Hepatocyte (in vitro differentiated cells): ENCODE data around the gene VPS45. TPM values are rescaled to one million over a fixed set of nuclear protein-coding genes. Genes with fewer than 3 reads are reported as not detected.
"Not testable (repeated sequence)": the region's sequence is repeated elsewhere in the genome, so short reads cannot be mapped to it uniquely, and the experiment has no call there.

Source experiments
- DNase-seq: peaks from one replicate; pipeline ENCODE4 v3.0.0-alpha.2; 2016; ENCODE audit warnings: low spot score
- H2AFZ ChIP-seq: fragments of 200-600 bp; sonication (generic); 2 replicates; pipeline ENCODE4 v1.6.0; 2016; ENCODE audit warnings: antibody characterized with exemption, mild to moderate bottlenecking
- H3K27ac ChIP-seq: fragments of 200-600 bp; sonication (generic); 2 replicates; pipeline ENCODE4 v1.5.1; 2016; ENCODE audit warnings: mild to moderate bottlenecking
- H3K27me3 ChIP-seq: fragments of 200-600 bp; sonication (generic); 2 replicates; pipeline ENCODE4 v1.6.1; 2016
- H3K36me3 ChIP-seq: fragments of 200-600 bp; sonication (generic); replicated peaks from 2 replicates; pipeline ENCODE4 v1.5.1; 2016; ENCODE audit warnings: low read depth; ENCODE audit not compliant: insufficient read depth
- H3K4me1 ChIP-seq: fragments of 200-600 bp; sonication (generic); 2 replicates; pipeline ENCODE4 v1.5.1; 2016; ENCODE audit warnings: mild to moderate bottlenecking, moderate library complexity; ENCODE audit not compliant: insufficient read depth
- H3K4me2 ChIP-seq: fragments of 200-600 bp; sonication (generic); 2 replicates; pipeline ENCODE4 v1.6.0; 2016
- H3K4me3 ChIP-seq: fragments of 200-600 bp; sonication (generic); 2 replicates; pipeline ENCODE4 v1.5.1; 2016; ENCODE audit warnings: mild to moderate bottlenecking
- H3K79me2 ChIP-seq: fragments of 200-600 bp; sonication (generic); 2 replicates; pipeline ENCODE4 v1.6.0; 2017; ENCODE audit warnings: mild to moderate bottlenecking
- H3K9me2 ChIP-seq: fragments of 200-600 bp; sonication (generic); replicated peaks from 2 replicates; pipeline ENCODE4 v1.6.0; 2017; ENCODE audit warnings: mild to moderate bottlenecking; ENCODE audit not compliant: insufficient read depth
- H3K9me3 ChIP-seq: fragments of 200-600 bp; sonication (generic); 2 replicates; pipeline ENCODE4 v1.5.1; 2016; ENCODE audit warnings: low read depth, mild to moderate bottlenecking
- H4K20me1 ChIP-seq: fragments of 200-600 bp; sonication (generic); 2 replicates; pipeline ENCODE4 v1.6.0; 2016; ENCODE audit warnings: mild to moderate bottlenecking; ENCODE audit not compliant: insufficient read depth, poor library complexity, severe bottlenecking
- CTCF ChIP-seq: fragments of 200-600 bp; sonication (generic); IDR thresholded peaks from 2 replicates; pipeline ENCODE4 v1.5.1; 2016; ENCODE audit warnings: antibody characterized with exemption, mild to moderate bottlenecking; ENCODE audit not compliant: poor library complexity
- EZH2 ChIP-seq: fragments of 200-600 bp; sonication (generic); IDR thresholded peaks from 2 replicates; pipeline ENCODE4 v1.6.1; 2016; ENCODE audit warnings: antibody characterized with exemption, mild to moderate bottlenecking, borderline replicate concordance
- EZH2phosphoT487 ChIP-seq: fragments of 200-600 bp; sonication (generic); IDR thresholded peaks from one replicate; pipeline ENCODE4 v1.6.1; 2018; ENCODE audit warnings: antibody characterized with exemption, mild to moderate bottlenecking, low read depth, moderate library complexity; ENCODE audit not compliant: unreplicated experiment, severe bottlenecking
- WGBS: methylation state at CpG from one replicate; pipeline ENCODE4 v1.1.6; 2016; ENCODE audit warnings: low lambda C conversion rate; ENCODE audit errors: missing lambda C conversion rate; 5-methylcytosine and 5-hydroxymethylcytosine counted together
- polyA plus RNA-seq: library from polyadenylated mRNA; unstranded; fragments of >200 nt; fragmentation: Nextera tagmentation; extraction: Ambion mirVana; gene quantifications from 2 replicates; pipeline ENCODE4 v1.2.1, GENCODE V29; 2016
- total RNA-seq: library from RNA; depleted of rRNA; stranded (reverse); fragments of >200 nt; gene quantifications from 2 replicates; pipeline ENCODE4 v1.2.3, GENCODE V29; 2014

VPS45 gene
- total and polyA plus RNA-seq, 2 experiments from 2014 or later = 23.8 to 37.1 TPM

DNA sequence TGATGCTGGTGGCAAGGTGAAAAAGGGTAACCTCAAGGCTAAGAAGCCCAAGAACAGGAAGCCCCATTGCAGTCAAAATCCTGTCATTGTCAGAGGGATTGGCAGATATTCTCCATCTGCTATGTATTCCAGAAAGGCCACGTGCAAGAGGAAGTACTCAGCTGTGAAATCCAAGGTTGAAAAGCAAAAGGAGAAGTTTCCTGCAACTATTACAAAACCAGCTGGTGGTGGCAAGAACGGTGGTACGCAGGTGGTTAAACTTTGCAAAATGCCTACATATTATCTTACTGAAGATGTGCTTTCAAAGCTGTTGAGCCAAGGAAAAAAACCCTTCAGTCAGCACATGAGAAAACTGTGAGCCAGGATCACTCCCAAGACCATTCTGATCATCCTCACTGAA lies 13.7 kb upstream of the VPS45 start:
- H3K79me2 ChIP-seq = no peaks in the 10 kb centered on the region
- H2AFZ ChIP-seq = no peak overlapping the region
- no peak for DNase-seq
- no peak overlapping the region for H3K4me3 ChIP-seq
- no peaks in the 10 kb centered on the region for H3K9me3 ChIP-seq
- TF ChIP-seq EZH2 (no peak), EZH2phosphoT487 (no peak), CTCF (no peak)
- H3K27ac ChIP-seq = no peak overlapping the region
- no peaks in the 10 kb centered on the region for H3K9me2 ChIP-seq
- 88% methylated on average over 3 of the region's 3 CpGs for WGBS
- H4K20me1 ChIP-seq = no peaks in the 10 kb centered on the region
- H3K4me1 ChIP-seq = no peaks in the 10 kb centered on the region
- H3K4me2 ChIP-seq = no peak overlapping the region
- no peaks in the 10 kb centered on the region for H3K36me3 ChIP-seq
- H3K27me3 ChIP-seq = no peaks in the 10 kb centered on the region

- not testable (repeated sequence) for H2AFZ ChIP-seq, DNase-seq, H3K9me3 ChIP-seq, H3K27ac ChIP-seq, H4K20me1 ChIP-seq, H3K9me2 ChIP-seq, H3K79me2 ChIP-seq, H3K4me3 ChIP-seq, H3K4me1 ChIP-seq, H3K27me3 ChIP-seq, H3K4me2 ChIP-seq, H3K36me3 ChIP-seq
- WGBS = 96% methylated on average over 4 of the region's 4 CpGs
These were observed 12.1 kb upstream of the VPS45 start for GRCh38 chr1:150055507-150055906.

DNA sequence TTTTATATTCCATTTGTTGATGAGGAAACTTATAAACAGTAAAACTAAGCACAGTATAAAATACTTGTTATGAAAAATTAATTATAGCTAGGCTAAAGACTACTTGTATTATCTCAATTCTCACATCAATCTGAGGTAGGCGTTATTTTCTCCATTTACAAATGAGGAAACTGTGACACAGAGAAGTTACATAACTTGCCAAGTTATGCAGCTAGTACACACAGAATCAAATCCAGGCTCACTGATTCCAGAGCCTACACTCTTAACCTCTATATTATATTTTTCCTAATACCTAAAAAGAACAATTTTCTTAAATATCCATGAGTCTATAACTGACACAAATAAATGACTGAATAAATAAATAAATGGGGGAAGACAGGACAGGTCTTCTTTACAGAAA lies 11.2 kb upstream of the VPS45 start:
- no peak for DNase-seq
- no peak overlapping the region for H3K4me2 ChIP-seq
- no peaks in the 10 kb centered on the region for H3K36me3 ChIP-seq
- 97% methylated on average over 1 of the region's 1 CpG for WGBS
- H3K27me3 ChIP-seq = no peaks in the 10 kb centered on the region
- H3K9me2 ChIP-seq = no peaks in the 10 kb centered on the region
- no peak for TF ChIP-seq EZH2phosphoT487
- no peak for TF ChIP-seq CTCF
- TF ChIP-seq EZH2 = no peak
- H3K79me2 ChIP-seq = no peaks in the 10 kb centered on the region
- H3K4me3 ChIP-seq = no peak overlapping the region
- no peaks in the 10 kb centered on the region for H4K20me1 ChIP-seq
- H3K4me1 ChIP-seq = no peaks in the 10 kb centered on the region
- H3K27ac ChIP-seq = no peak overlapping the region
- no peak overlapping the region for H2AFZ ChIP-seq
- H3K9me3 ChIP-seq = no peaks in the 10 kb centered on the region

DNA sequence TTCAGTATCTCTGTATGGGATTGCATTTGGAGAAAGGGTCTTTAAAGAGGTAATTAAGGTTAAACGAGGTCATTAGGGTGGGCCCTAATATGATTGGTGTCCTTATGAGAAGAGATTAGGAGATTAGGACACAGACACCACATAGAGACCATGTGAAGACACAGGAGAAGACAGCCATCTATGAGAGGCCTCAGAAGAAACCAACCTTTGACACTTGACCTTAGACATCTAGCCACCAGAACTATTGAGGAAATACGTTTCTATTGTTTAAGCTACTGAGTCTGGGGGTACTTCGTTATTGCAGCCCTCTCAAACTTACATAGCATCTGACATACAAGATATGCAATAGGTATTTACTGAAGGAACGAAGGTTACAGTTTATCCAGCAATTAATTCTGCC lies 7.3 kb upstream of the VPS45 start:
- Histone ChIP-seq H2AFZ (no peak overlapping the region), H3K4me1 (no peaks in the 10 kb centered on the region), H3K4me3 (no peak overlapping the region), H3K9me3 (no peaks in the 10 kb centered on the region), H4K20me1 (no peaks in the 10 kb centered on the region), H3K27ac (no peak overlapping the region), H3K27me3 (no peaks in the 10 kb centered on the region), H3K9me2 (no peaks in the 10 kb centered on the region), H3K36me3 (no peaks in the 10 kb centered on the region), H3K79me2 (peaks cover 9% of the 10 kb centered on the region), H3K4me2 (no peak overlapping the region)
- no peak for DNase-seq
- 91% methylated on average over 4 of the region's 4 CpGs for WGBS
- no peak for TF ChIP-seq CTCF
- no peak for TF ChIP-seq EZH2phosphoT487
- no peak for TF ChIP-seq EZH2
